ENCODE data around the gene CDYL. TPM values are rescaled to one million over a fixed set of nuclear protein-coding genes. Genes with fewer than 3 reads are reported as not detected.

The CDYL gene
- polyA plus RNA-seq, 1 of the 3 experiments (the other 2 are of a cell fraction), result 13.3 TPM

DNA sequence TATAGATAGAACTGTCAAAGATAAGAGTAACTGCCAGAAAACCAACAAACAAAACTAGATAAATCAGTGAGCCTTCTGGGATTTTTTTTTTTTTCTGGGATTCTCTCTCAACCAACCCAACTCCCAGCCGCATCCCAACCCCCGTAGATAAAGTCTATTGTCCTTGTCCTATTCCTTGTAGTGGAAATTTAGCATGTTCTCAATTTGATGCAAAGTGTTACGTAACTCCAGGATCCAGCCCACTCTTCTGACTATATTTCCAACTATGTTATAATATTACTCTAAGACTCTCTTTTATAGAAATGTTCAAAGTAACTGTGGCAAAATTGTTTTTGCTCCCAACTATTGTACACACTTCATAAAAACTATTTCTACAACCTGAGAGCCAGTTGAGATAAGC, 15.4 kb upstream of the CDYL start:
- TF ChIP-seq, protein P1, sequence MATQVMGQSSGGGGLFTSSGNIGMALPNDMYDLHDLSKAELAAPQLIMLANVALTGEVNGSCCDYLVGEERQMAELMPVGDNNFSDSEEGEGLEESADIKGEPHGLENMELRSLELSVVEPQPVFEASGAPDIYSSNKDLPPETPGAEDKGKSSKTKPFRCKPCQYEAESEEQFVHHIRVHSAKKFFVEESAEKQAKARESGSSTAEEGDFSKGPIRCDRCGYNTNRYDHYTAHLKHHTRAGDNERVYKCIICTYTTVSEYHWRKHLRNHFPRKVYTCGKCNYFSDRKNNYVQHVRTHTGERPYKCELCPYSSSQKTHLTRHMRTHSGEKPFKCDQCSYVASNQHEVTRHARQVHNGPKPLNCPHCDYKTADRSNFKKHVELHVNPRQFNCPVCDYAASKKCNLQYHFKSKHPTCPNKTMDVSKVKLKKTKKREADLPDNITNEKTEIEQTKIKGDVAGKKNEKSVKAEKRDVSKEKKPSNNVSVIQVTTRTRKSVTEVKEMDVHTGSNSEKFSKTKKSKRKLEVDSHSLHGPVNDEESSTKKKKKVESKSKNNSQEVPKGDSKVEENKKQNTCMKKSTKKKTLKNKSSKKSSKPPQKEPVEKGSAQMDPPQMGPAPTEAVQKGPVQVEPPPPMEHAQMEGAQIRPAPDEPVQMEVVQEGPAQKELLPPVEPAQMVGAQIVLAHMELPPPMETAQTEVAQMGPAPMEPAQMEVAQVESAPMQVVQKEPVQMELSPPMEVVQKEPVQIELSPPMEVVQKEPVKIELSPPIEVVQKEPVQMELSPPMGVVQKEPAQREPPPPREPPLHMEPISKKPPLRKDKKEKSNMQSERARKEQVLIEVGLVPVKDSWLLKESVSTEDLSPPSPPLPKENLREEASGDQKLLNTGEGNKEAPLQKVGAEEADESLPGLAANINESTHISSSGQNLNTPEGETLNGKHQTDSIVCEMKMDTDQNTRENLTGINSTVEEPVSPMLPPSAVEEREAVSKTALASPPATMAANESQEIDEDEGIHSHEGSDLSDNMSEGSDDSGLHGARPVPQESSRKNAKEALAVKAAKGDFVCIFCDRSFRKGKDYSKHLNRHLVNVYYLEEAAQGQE (IDR thresholded peaks at IDR 0.05; ENCODE audit: low read depth, low read length), result no peak
- TF ChIP-seq RAD21 (IDR thresholded peaks at IDR 0.05; ENCODE audit: low read length) (no peak), MEF2A (IDR thresholded peaks at IDR 0.05; ENCODE audit: borderline replicate concordance, low read depth) (no peak), TEAD4 (IDR thresholded peaks at IDR 0.05; ENCODE audit: borderline replicate concordance, insufficient read depth) (no peak), EZH2phosphoT487 (IDR thresholded peaks at IDR 0.05; ENCODE audit: borderline replicate concordance, low read depth) (no peak), YY1 (IDR thresholded peaks at IDR 0.05; ENCODE audit: low read depth) (no peak), MXI1 (IDR thresholded peaks at IDR 0.05; ENCODE audit: low read depth, low read length) (no peak), TAF1 (IDR thresholded peaks at IDR 0.05; ENCODE audit: borderline replicate concordance, low read depth, low read length) (no peak)
- TF ChIP-seq, protein P2, sequence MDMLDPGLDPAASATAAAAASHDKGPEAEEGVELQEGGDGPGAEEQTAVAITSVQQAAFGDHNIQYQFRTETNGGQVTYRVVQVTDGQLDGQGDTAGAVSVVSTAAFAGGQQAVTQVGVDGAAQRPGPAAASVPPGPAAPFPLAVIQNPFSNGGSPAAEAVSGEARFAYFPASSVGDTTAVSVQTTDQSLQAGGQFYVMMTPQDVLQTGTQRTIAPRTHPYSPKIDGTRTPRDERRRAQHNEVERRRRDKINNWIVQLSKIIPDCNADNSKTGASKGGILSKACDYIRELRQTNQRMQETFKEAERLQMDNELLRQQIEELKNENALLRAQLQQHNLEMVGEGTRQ (IDR thresholded peaks at IDR 0.05; ENCODE audit: borderline replicate concordance, low read depth, low read length), result no peak
- H3K4me3 ChIP-seq (ENCODE audit: low read depth in 2 of 2, low read length in 1 of 2), result no peak overlapping the region
- ChIA-PET CTCF (no interaction called here), POLR2A (no interaction called here)
- H3K4me1 ChIP-seq (ENCODE audit: control insufficient read depth in 1 of 2, insufficient read depth in 2 of 2, low read depth in 1 of 2, low read length in 1 of 2), result no peaks in the 10 kb centered on the region
- no peak overlapping the region for H3K9ac ChIP-seq
- H3K9me3 ChIP-seq, result peaks cover 5% of the 10 kb centered on the region
- H3F3A ChIP-seq (replicated peaks; ENCODE audit: insufficient read depth), result no peaks in the 10 kb centered on the region
- no peak for DNase-seq
- no peaks in the 10 kb centered on the region for H4K20me1 ChIP-seq (ENCODE audit: insufficient read depth)
- WGBS (ENCODE audit: low lambda C conversion rate), result 44% methylated on average over 3 of the region's 3 CpGs
- no peak overlapping the region for H2AFZ ChIP-seq (ENCODE audit: low read depth)
- H3K4me2 ChIP-seq, result no peak overlapping the region
- no peak overlapping the region for H3K27ac ChIP-seq (ENCODE audit: low read depth in 2 of 2, low read length in 1 of 2)
- H3K27me3 ChIP-seq (ENCODE audit: insufficient read depth), result no peaks in the 10 kb centered on the region
- H3K9me2 ChIP-seq, result no peaks in the 10 kb centered on the region
- no peaks in the 10 kb centered on the region for H3K79me2 ChIP-seq (ENCODE audit: insufficient read depth)
- H3K36me3 ChIP-seq (replicated peaks in 1 of 2; ENCODE audit: control insufficient read depth in 1 of 2, insufficient read depth in 2 of 2, low read length in 1 of 2), result no peaks in the 10 kb centered on the region

DNA sequence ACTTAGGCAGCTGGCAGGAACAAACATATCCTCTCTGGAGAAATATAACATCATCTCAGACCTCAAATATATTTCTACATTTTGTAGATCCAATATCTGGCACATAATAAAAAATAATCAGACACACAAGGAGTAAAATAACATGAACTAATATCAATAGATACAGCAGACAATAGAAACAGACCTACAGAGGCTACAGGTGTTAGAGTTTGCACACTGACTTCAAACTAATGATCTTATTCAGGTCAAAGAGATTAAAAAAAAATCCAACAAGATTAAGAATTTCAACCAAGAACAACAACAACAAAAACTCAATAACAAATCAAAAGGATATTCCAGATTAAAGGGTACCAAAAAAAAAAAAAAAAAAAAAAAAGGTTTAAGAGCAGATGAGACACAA, 13.9 kb upstream of the CDYL start:
- Histone ChIP-seq H3K9ac (no peak overlapping the region), H2AFZ (ENCODE audit: low read depth) (no peak overlapping the region), H3K4me1 (ENCODE audit: control insufficient read depth in 1 of 2, insufficient read depth in 2 of 2, low read depth in 1 of 2, low read length in 1 of 2) (no peaks in the 10 kb centered on the region), H3F3A (replicated peaks; ENCODE audit: insufficient read depth) (no peaks in the 10 kb centered on the region), H4K20me1 (ENCODE audit: insufficient read depth) (no peaks in the 10 kb centered on the region), H3K79me2 (ENCODE audit: insufficient read depth) (no peaks in the 10 kb centered on the region), H3K9me3 (peaks cover 5% of the 10 kb centered on the region), H3K9me2 (no peaks in the 10 kb centered on the region), H3K27me3 (ENCODE audit: insufficient read depth) (no peaks in the 10 kb centered on the region; the same call in 1 of the 2 replicates), H3K27ac (ENCODE audit: low read depth in 2 of 2, low read length in 1 of 2) (no peak overlapping the region), H3K4me3 (ENCODE audit: low read depth in 2 of 2, low read length in 1 of 2) (no peak overlapping the region), H3K4me2 (no peak overlapping the region), H3K36me3 (replicated peaks in 1 of 2; ENCODE audit: control insufficient read depth in 1 of 2, insufficient read depth in 2 of 2, low read length in 1 of 2) (no peaks in the 10 kb centered on the region)
- ChIA-PET CTCF (interaction anchor here (1.1 kb wide), 1 partner anchor 13 kb away, joined by 3 read pairs; no protein-coding TSS in a partner anchor), POLR2A (no interaction called here)
- no peak for DNase-seq
- TF ChIP-seq EP300 (IDR thresholded peaks at IDR 0.05; ENCODE audit: borderline replicate concordance in 1 of 2, low read depth in 1 of 2, low read length in 1 of 2) (no peak), RCOR1 (IDR thresholded peaks at IDR 0.05; ENCODE audit: low read length) (no peak), JUND (IDR thresholded peaks at IDR 0.05) (no peak), YY1 (IDR thresholded peaks at IDR 0.05; ENCODE audit: low read depth) (no peak), TEAD4 (IDR thresholded peaks at IDR 0.05; ENCODE audit: borderline replicate concordance, insufficient read depth) (no peak), RAD21 (IDR thresholded peaks at IDR 0.05; ENCODE audit: low read length) (no peak), MEF2A (IDR thresholded peaks at IDR 0.05; ENCODE audit: borderline replicate concordance, low read depth) (no peak), FOXM1 (IDR thresholded peaks at IDR 0.05; ENCODE audit: low read depth) (no peak), TCF12 (IDR thresholded peaks at IDR 0.05) (no peak), NFIC (IDR thresholded peaks at IDR 0.05; ENCODE audit: borderline replicate concordance) (no peak), FOSL2 (IDR thresholded peaks at IDR 0.05; ENCODE audit: borderline replicate concordance, low read depth) (no peak), MXI1 (IDR thresholded peaks at IDR 0.05; ENCODE audit: low read depth, low read length) (no peak), GATA2 (CRISPR knock-in tag; IDR thresholded peaks at IDR 0.05) (no peak), SIN3A (IDR thresholded peaks at IDR 0.05; ENCODE audit: borderline replicate concordance, low read depth, low read length) (no peak)
- TF ChIP-seq, protein P1 (IDR thresholded peaks at IDR 0.05; ENCODE audit: low read depth, low read length), result no peak
- TF ChIP-seq, protein P3, sequence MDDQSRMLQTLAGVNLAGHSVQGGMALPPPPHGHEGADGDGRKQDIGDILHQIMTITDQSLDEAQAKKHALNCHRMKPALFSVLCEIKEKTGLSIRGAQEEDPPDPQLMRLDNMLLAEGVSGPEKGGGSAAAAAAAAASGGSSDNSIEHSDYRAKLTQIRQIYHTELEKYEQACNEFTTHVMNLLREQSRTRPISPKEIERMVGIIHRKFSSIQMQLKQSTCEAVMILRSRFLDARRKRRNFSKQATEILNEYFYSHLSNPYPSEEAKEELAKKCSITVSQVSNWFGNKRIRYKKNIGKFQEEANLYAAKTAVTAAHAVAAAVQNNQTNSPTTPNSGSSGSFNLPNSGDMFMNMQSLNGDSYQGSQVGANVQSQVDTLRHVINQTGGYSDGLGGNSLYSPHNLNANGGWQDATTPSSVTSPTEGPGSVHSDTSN (IDR thresholded peaks at IDR 0.05), result no peak
